Measurements from ENCODE around the gene LIN52. TPM values are rescaled to one million over a fixed set of nuclear protein-coding genes. Genes with fewer than 3 reads are reported as not detected.
A peak's percentile ranks its signal among the peaks of the same experiment; 100 is the strongest.

The LIN52 gene
- total RNA-seq, 2 donors from 2014 or later: 3.5 to 7.5 TPM

DNA sequence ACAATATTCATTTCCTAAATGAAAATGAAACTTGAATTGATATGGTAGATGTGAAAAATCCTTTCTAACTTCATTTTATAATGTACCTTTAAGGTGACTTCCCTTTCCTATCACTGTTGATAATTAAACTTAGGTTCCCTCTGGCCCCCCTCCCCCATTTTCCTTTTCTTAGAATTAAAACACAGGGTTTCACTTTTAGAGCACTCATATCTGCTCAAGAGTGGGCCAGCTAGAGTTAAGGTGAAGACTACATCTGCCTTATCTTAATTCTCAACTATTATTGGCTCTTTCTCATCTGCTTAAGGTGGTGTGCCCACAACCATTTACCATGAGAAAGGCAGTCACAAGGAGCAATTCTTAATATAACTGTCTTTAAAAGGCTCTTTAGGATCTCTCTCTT, 49.7 kb downstream of the LIN52 start:
- H3K27ac ChIP-seq: peak overlapping the region; percentile 67

DNA sequence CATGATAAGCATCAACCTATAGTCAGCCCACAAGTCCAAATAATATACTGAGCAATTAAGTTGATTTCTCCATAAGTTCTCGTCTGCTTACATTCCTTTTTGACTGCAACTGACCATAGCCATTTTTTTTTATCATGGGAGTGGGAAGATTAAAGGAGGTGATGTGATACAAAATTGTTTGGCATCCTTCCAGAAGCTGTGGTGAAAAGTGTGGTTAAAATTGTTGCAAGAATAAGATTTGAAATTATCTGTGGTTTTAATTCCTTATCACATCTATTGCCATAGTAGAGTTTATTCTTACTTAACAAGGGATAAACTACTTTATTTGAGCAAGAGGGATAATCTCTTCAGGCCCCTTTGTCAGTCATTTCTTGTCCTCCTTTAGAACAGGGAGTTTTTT, 50.7 kb downstream of the LIN52 start:
- no peak overlapping the region for H3K9ac ChIP-seq (ENCODE audit: low read depth in 2 of 2, low read length in 2 of 2)
- H3K4me1 ChIP-seq: no peaks in the 10 kb centered on the region
- H3K27ac ChIP-seq: no peak overlapping the region
- no peak overlapping the region for H3K4me3 ChIP-seq
- no peaks in the 10 kb centered on the region for H3K9me3 ChIP-seq
- DNase-seq: no peak
- H3K36me3 ChIP-seq: no peaks in the 10 kb centered on the region
- TF ChIP-seq, protein P1, sequence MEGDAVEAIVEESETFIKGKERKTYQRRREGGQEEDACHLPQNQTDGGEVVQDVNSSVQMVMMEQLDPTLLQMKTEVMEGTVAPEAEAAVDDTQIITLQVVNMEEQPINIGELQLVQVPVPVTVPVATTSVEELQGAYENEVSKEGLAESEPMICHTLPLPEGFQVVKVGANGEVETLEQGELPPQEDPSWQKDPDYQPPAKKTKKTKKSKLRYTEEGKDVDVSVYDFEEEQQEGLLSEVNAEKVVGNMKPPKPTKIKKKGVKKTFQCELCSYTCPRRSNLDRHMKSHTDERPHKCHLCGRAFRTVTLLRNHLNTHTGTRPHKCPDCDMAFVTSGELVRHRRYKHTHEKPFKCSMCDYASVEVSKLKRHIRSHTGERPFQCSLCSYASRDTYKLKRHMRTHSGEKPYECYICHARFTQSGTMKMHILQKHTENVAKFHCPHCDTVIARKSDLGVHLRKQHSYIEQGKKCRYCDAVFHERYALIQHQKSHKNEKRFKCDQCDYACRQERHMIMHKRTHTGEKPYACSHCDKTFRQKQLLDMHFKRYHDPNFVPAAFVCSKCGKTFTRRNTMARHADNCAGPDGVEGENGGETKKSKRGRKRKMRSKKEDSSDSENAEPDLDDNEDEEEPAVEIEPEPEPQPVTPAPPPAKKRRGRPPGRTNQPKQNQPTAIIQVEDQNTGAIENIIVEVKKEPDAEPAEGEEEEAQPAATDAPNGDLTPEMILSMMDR (IDR thresholded peaks at IDR 0.05): no peak
- intact Hi-C loops (cut with DNase I): no loop called here
- no peaks in the 10 kb centered on the region for H3K27me3 ChIP-seq

More for the DNA sequence above, 49.7 kb downstream of the LIN52 start:
- intact Hi-C loops (cut with DNase I): no loop called here
- TF ChIP-seq, protein P1 (IDR thresholded peaks at IDR 0.05): no peak
- no peaks in the 10 kb centered on the region for H3K27me3 ChIP-seq
- no peaks in the 10 kb centered on the region for H3K4me1 ChIP-seq
- peak overlapping the region in 1 of 2 donors; percentile 31 for H3K9ac ChIP-seq (ENCODE audit: low read depth in 2 of 2, low read length in 2 of 2)
- H3K9me3 ChIP-seq: no peaks in the 10 kb centered on the region
- no peak for DNase-seq
- no peak overlapping the region for H3K4me3 ChIP-seq
- H3K36me3 ChIP-seq: no peaks in the 10 kb centered on the region

DNA sequence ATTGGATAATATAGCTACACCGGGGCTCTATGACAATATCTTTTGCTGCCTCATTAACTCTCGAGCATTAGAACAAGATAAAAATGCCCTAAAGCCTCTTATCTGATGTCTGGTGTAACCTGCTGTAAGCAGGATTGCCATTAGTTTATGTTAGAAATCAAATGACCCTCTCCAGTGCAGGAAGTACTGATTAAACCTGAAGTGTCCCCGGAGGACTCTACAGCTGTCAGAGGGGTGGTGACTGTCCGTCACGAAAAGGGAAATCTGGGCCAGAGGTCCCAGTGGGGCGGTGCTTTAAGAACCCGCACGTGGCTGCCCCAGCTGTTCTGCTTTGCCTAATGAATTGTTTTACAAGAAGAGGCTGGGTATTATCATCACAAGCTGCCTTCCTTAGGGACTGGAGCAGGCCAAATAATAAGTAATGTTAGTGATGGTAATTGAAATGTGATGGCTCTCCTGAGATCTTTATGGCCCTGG, 55.7 kb downstream of the LIN52 start:
- TF ChIP-seq, protein P1 (IDR thresholded peaks at IDR 0.05): no peak
- intact Hi-C loops (cut with DNase I): no loop called here
- peak overlapping the region in 1 of 2 donors; percentile 28 for H3K9ac ChIP-seq (ENCODE audit: low read depth in 2 of 2, low read length in 2 of 2)
- no peaks in the 10 kb centered on the region for H3K9me3 ChIP-seq
- DNase-seq: peak; percentile 59
- no peak overlapping the region for H3K27ac ChIP-seq
- H3K27me3 ChIP-seq: no peaks in the 10 kb centered on the region
- H3K36me3 ChIP-seq: no peaks in the 10 kb centered on the region
- no peak overlapping the region for H3K4me3 ChIP-seq
- H3K4me1 ChIP-seq: no peaks in the 10 kb centered on the region

DNA sequence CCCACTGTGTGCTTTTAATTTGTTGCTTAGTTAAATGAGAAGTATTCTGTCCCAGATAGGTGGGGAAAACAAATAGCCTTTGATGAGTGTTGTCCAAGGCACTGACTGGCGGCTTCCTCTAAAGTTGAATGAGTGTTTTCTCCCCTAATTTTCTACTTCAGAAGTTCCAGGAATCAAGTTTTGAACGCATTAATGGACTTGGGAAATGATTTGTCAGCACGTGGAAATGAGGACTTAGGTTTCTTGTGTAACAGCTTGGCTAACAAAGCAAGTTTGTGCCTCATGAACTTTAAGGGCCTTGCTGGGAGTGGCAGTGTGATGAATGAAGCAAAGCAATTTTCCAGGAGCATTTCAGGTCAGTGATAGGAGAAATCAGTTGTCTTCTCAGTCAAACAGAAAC, 56.9 kb downstream of the LIN52 start:
- Histone ChIP-seq H3K36me3 (no peaks in the 10 kb centered on the region), H3K27me3 (no peaks in the 10 kb centered on the region), H3K9me3 (no peaks in the 10 kb centered on the region), H3K4me1 (no peaks in the 10 kb centered on the region), H3K9ac (ENCODE audit: low read depth in 2 of 2, low read length in 2 of 2) (no peak overlapping the region), H3K4me3 (no peak overlapping the region), H3K27ac (no peak overlapping the region)
- DNase-seq: no peak
- intact Hi-C loops (cut with DNase I): no loop called here
- TF ChIP-seq, protein P1 (IDR thresholded peaks at IDR 0.05): no peak

DNA sequence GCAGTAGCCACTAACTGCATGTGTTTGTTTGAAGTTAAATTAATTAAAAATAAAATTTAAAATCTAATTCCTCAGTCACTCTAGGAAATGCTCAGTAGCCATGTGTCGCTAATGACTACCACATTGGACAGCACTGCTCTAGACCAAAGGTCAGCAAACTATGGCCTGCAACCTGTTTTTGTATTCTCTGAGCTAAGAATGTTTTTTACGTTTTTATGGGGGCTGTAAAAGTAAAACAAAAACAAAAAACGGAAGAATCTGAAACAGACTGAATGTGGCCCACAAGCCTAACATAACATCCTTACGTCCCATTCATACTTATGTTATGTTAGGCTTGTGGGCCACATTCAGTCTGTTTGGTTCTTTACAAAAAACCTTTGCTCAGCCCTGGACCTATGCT, 57.8 kb downstream of the LIN52 start:
- no peak overlapping the region for H3K27ac ChIP-seq
- peak; percentile 22 for DNase-seq

More for the DNA sequence above, 57.8 kb downstream of the LIN52 start:
- H3K9me3 ChIP-seq: no peaks in the 10 kb centered on the region
- intact Hi-C loops (cut with DNase I): no loop called here
- TF ChIP-seq, protein P1 (IDR thresholded peaks at IDR 0.05): no peak
- H3K4me1 ChIP-seq: no peaks in the 10 kb centered on the region
- no peak overlapping the region for H3K9ac ChIP-seq (ENCODE audit: low read depth in 2 of 2, low read length in 2 of 2)
- H3K36me3 ChIP-seq: no peaks in the 10 kb centered on the region
- H3K27me3 ChIP-seq: no peaks in the 10 kb centered on the region
- no peak overlapping the region for H3K4me3 ChIP-seq

Measured in colonic mucosa (tissue), 4 donors.